NT2/D1 (cell line): ENCODE measurements around the gene STK32B.

Experiments used
- DNase-seq: peaks from one replicate; pipeline ENCODE4 v3.0.0-alpha.2; 2011; ENCODE audit warnings: low read depth, low spot score
- H3K27me3 ChIP-seq: 2 replicates; pipeline ENCODE4 v1.6.0; 2011; ENCODE audit warnings: mild to moderate bottlenecking; ENCODE audit not compliant: insufficient read length, insufficient read depth
- H3K36me3 ChIP-seq: 2 replicates; pipeline ENCODE4 v1.6.1; 2011; ENCODE audit warnings: mild to moderate bottlenecking, low read length, mixed read lengths; ENCODE audit not compliant: insufficient read depth, insufficient read length
- H3K4me1 ChIP-seq: 2 replicates; pipeline ENCODE4 v1.5.1; 2011; ENCODE audit not compliant: insufficient read depth, insufficient read length
- H3K4me3 ChIP-seq: 2 replicates; pipeline ENCODE4 v1.5.1; 2011; ENCODE audit warnings: low read depth; ENCODE audit not compliant: insufficient read length
- H3K9ac ChIP-seq: 2 replicates; pipeline ENCODE4 v1.6.0; 2011; ENCODE audit warnings: low read depth; ENCODE audit not compliant: insufficient read length
- H3K9me3 ChIP-seq: 2 replicates; pipeline ENCODE4 v1.5.1; 2011; ENCODE audit warnings: mild to moderate bottlenecking, low read length; ENCODE audit not compliant: insufficient read depth
- SUZ12 ChIP-seq: IDR thresholded peaks from 2 replicates; pipeline ENCODE4 v1.6.1; 2011; ENCODE audit not compliant: insufficient read length, insufficient read depth; ENCODE audit errors: extremely low read depth
- YY1 ChIP-seq: IDR thresholded peaks from 2 replicates; pipeline ENCODE4 v1.6.1; 2011; ENCODE audit not compliant: insufficient read length, insufficient read depth
- ZNF274 ChIP-seq: IDR thresholded peaks from 2 replicates; pipeline ENCODE4 v1.6.1; 2011; ENCODE audit warnings: mild to moderate bottlenecking, low read depth, low read length

Gene STK32B

DNA sequence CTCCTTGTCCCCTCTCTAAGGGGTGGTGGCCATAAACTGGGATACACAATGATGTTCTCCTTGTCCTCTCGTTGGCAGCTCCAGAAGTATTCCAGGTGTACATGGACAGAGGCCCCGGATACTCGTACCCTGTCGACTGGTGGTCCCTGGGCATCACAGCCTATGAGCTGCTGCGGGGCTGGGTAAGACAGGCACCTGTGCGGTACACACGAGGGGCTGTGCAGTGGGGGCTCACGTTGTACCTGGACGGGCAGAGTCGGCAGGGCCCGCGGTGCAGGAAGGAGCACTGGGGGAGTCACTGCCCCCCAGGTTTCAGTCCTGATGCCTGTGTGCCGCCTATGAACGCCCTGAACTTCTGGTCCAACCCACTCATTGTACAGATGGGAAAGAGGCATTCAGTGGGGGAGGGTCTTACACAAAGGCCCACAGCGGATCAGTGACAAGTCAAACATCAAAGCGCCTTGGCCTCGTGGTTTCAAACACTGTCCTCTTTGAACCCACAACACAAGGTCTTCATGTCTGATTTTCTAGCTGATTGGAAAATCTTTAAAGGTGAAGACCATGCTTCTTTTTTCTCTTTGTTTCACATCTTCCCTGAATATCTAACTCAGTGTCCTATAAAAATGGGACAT lies 395.4 kb downstream of the STK32B start:
- no peak overlapping the region for H3K9ac ChIP-seq
- no peaks in the 10 kb centered on the region for H3K36me3 ChIP-seq
- TF ChIP-seq YY1 (no peak), SUZ12 (no peak), ZNF274 (no peak)
- H3K4me1 ChIP-seq = peaks cover 5% of the 10 kb centered on the region
- H3K4me3 ChIP-seq = no peak overlapping the region
- H3K27me3 ChIP-seq = no peaks in the 10 kb centered on the region
- no peak for DNase-seq
- H3K9me3 ChIP-seq = peaks cover 10% of the 10 kb centered on the region; the same call in 1 of the 2 replicates

DNA sequence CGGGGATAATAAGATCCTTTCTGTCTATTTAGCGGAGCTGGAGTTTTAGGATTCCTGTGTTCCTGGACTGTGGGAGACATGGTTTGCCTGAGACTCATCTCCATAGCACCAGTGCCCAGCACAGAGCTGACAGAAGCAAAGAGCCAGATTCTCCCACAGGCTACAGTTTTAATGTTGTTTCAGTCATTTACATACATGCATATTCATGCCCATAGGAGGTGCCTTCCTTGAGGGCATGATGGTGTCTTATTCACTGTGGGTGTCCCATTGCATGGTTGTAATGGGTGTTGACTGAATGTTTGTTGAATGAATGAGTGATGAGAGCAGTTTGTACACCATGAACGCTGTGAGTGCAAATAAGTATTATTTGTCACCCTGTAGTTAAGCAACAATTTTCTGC lies 396.5 kb downstream of the STK32B start:
- H3K9ac ChIP-seq = no peak overlapping the region
- H3K27me3 ChIP-seq = no peaks in the 10 kb centered on the region
- no peak overlapping the region for H3K4me3 ChIP-seq
- no peaks in the 10 kb centered on the region for H3K36me3 ChIP-seq
- peaks cover 5% of the 10 kb centered on the region for H3K4me1 ChIP-seq
- H3K9me3 ChIP-seq = peaks cover 10% of the 10 kb centered on the region; the same call in 1 of the 2 replicates
- no peak for DNase-seq
- no peak for TF ChIP-seq YY1
- no peak for TF ChIP-seq ZNF274
- no peak for TF ChIP-seq SUZ12

DNA sequence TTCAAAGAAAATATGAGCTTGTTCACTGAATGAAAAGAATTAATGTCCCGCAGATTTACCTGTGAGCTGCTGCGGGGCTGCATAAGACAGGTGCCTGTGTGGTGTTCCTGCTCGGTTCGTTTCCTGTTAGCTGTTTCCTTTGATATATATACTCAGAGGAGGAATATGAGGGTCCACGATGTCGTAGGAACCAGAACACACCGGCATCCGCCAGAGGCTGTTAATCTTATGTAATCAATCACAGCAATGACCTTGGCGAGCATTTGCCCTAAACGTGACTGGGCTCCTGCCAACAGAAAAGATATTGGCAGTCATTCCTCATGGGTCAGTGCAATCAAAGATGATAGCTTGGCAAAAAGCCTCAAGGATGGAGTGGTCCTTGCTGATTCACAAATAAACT lies 396.9 kb downstream of the STK32B start:
- peaks cover 5% of the 10 kb centered on the region for H3K4me1 ChIP-seq
- DNase-seq = no peak
- TF ChIP-seq ZNF274 = no peak
- H3K4me3 ChIP-seq = no peak overlapping the region
- no peaks in the 10 kb centered on the region for H3K27me3 ChIP-seq
- peaks cover 10% of the 10 kb centered on the region; the same call in 1 of the 2 replicates for H3K9me3 ChIP-seq
- H3K9ac ChIP-seq = no peak overlapping the region
- no peaks in the 10 kb centered on the region for H3K36me3 ChIP-seq

DNA sequence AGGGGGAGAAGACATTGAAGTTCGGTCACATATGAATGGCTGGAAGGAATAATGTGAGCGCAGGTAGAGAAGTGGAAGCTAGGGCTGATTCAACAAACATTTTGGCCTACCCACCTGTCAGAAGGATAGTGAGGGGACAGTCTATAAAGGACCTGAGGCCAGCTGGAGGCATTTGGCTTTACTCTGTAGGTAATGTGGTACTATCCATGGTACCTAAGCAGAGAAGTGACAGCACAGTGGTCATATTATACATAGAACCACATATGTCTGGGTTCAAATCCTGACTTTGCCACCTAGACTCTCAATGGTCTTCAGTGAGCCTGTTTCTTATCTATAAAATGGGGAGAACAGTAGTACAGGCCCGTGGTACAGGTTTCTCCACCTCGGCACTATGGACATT lies 400.0 kb downstream of the STK32B start:
- no peak overlapping the region for H3K9ac ChIP-seq
- no peaks in the 10 kb centered on the region for H3K27me3 ChIP-seq
- no peaks in the 10 kb centered on the region for H3K4me1 ChIP-seq
- no peak overlapping the region for H3K4me3 ChIP-seq
- H3K36me3 ChIP-seq = no peaks in the 10 kb centered on the region
- no peak for TF ChIP-seq SUZ12
- TF ChIP-seq ZNF274 = no peak
- no peak for DNase-seq
- no peaks in the 10 kb centered on the region for H3K9me3 ChIP-seq

DNA sequence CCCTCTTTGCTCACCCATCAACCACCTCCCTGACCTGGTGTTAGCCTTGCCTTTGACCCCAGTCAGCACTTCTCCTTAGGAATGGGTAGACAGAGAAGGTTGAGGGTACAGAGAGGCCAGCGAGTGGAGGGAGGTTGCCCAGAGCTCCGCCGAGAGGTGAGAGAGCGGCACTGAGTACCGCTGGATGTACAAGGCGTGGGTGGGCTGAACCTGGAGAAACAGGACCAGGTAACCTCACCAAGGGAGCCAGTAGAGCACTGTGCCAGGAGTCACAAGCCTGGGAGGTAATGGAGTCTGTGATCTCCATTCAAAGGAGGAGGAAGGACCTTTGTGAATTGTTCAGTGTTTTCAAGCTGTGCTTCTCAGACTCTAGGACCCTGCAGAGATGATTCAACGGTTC lies 400.9 kb downstream of the STK32B start:
- no peaks in the 10 kb centered on the region for H3K36me3 ChIP-seq
- H3K9me3 ChIP-seq = no peaks in the 10 kb centered on the region
- TF ChIP-seq YY1 (no peak), SUZ12 (no peak), ZNF274 (no peak)
- no peak overlapping the region for H3K9ac ChIP-seq
- DNase-seq = no peak
- no peaks in the 10 kb centered on the region for H3K27me3 ChIP-seq
- no peak overlapping the region for H3K4me3 ChIP-seq
- no peaks in the 10 kb centered on the region for H3K4me1 ChIP-seq

DNA sequence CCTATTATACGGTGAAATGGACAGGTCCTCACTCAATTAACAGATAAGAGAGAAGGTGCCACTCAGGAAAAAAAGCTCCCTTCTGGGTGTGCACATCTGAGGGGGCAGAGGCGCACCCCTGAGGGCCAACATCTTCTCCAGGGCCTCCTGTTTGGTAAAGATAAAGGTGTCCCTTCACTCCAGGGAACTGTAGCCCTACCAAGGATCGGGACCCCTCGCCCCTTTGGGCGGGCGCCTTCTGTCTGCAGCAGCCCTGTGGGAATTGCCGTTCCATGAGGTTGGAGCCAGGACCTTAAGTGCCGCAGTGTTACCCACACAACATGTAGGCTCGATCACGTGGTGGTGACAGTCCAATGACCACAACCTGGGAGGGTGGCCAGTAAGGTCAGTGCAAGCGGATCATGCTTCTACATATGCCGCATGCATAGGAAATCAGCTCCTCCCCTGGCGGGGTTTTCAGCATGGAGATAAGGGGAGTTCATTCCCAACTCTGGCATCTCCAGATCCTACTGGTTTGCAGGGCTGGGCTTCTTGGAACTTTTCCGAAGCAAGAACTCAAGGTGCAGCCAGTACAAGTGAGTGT lies 403.8 kb downstream of the STK32B start:
- Histone ChIP-seq H3K9ac (no peak overlapping the region), H3K36me3 (no peaks in the 10 kb centered on the region), H3K27me3 (no peaks in the 10 kb centered on the region), H3K9me3 (no peaks in the 10 kb centered on the region), H3K4me3 (no peak overlapping the region), H3K4me1 (no peaks in the 10 kb centered on the region)
- TF ChIP-seq ZNF274 (no peak), YY1 (no peak), SUZ12 (no peak)
- DNase-seq = no peak

DNA sequence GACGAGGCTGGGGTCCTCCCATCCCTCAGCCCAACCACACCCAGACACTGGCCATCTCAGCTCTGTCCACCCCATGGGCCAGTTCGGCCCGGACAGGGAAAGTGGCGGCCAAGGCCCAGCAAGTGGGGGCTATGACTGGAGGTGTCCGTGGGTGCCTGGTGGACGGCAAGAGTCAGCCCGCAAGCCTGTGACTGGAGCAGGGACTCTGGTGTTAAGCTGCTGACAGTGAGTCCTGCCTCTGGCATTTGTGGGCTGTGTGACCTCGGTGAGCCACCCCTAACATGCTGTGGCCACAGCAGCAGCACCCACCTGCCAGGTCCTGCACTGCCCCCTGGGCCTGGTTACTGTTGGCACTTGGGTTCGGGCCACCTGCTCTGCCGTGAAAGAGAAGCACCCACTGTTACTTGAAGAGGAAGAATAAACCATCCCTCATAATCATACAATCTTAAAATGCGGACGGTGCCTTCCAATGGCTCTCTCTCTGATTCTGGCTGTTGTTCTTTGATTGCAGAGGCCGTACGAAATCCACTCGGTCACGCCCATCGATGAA lies 405.1 kb downstream of the STK32B start:
- Histone ChIP-seq H3K9me3 (no peaks in the 10 kb centered on the region), H3K4me1 (peaks cover 7% of the 10 kb centered on the region), H3K9ac (no peak overlapping the region), H3K4me3 (no peak overlapping the region), H3K36me3 (no peaks in the 10 kb centered on the region), H3K27me3 (no peaks in the 10 kb centered on the region)
- DNase-seq = no peak
- no peak for TF ChIP-seq SUZ12
- TF ChIP-seq ZNF274 = no peak

DNA sequence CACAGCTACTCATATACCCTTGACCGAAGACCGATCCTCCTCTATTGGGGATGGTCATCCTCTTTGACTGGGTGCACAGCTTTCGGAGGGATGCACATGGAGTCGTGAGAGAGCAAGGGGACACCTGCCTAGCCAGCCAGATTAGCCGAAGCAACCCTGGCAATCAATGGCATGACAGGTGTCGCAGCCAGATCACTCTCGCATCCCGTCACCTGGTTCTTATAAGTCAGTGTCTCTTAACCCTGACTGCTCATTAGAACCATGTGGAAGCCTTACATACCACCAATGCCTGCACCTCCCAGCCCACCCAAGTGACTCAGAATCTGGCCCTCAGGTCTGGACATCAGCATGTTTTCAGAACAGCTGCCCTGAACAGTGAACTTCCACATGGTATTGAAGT lies 407.4 kb downstream of the STK32B start:
- TF ChIP-seq ZNF274 = no peak
- no peak for TF ChIP-seq YY1
- TF ChIP-seq SUZ12 = no peak
- Histone ChIP-seq H3K9me3 (no peaks in the 10 kb centered on the region), H3K9ac (no peak overlapping the region), H3K4me1 (peaks cover 20% of the 10 kb centered on the region), H3K27me3 (no peaks in the 10 kb centered on the region), H3K4me3 (no peak overlapping the region), H3K36me3 (no peaks in the 10 kb centered on the region)
- no peak for DNase-seq
